GOT3 (cell line): ENCODE results near the gene N4BP3.
"Not testable (repeated sequence)": the region's sequence is repeated elsewhere in the genome, so short reads cannot be mapped to it uniquely, and the experiment has no call there.

ENCODE experiments used
- DNase-seq: peaks from one replicate; lab custom pipeline; 2025; ENCODE audit warnings: mixed read lengths; lab: John Stamatoyannopoulos, UW

N4BP3 gene, protein sequence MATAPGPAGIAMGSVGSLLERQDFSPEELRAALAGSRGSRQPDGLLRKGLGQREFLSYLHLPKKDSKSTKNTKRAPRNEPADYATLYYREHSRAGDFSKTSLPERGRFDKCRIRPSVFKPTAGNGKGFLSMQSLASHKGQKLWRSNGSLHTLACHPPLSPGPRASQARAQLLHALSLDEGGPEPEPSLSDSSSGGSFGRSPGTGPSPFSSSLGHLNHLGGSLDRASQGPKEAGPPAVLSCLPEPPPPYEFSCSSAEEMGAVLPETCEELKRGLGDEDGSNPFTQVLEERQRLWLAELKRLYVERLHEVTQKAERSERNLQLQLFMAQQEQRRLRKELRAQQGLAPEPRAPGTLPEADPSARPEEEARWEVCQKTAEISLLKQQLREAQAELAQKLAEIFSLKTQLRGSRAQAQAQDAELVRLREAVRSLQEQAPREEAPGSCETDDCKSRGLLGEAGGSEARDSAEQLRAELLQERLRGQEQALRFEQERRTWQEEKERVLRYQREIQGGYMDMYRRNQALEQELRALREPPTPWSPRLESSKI

GRCh38 chr5:178113141-178113787, at the start of gene N4BP3:
Gene N4BP3 (plus strand): TSS chr5:178113532. CDS start chr5:178119584, 6,052 bp downstream.
- no peak for DNase-seq

GRCh38 chr5:178067755-178068154, 45.6 kb upstream of the N4BP3 start:
- no peak for DNase-seq

GRCh38 chr5:178068293-178068692, 45.0 kb upstream of the N4BP3 start:
- DNase-seq = no peak

DNA sequence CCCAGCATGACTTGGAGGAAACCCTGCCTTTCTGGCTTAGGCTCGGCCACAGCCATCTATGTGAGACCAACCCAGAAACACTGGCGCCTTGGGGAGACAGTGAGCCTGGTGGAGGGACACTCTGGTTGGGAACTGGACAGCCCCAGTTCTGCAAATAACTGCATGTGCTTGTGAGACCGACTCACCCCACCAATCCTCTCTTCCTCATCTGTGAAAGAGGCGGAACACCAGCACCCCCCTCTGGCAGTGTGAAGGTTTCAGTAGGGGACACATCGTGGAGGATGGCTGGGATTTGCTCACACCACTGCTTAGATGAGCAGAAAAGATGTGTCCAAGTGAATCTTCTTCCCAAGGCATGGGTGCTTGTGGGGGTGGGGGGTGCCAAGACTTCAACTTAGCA, 43.4 kb upstream of the N4BP3 start:
- DNase-seq = no peak

DNA sequence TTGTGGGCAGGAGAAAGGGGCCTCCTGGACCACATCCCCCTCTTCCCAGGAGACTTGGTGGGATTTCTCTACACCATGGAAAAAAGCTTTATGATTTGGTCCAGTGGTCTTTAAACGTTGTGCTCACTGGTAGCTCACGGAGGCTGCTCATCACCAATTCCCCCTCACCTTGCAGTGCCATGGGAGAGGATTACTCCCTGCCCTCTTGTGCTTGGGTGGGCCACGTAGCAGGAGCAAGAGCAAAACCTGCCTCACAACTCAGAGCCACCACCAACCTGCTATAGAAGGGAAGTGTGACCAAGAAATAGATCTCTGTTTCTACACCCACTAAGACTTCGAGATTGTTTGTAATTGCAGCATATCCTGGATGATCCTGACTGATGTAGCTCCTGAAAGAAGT, 42.2 kb upstream of the N4BP3 start:
- no peak for DNase-seq

- DNase-seq = no peak
Measured at GRCh38 chr5:178072749-178073148, 40.6 kb upstream of the N4BP3 start.

DNA sequence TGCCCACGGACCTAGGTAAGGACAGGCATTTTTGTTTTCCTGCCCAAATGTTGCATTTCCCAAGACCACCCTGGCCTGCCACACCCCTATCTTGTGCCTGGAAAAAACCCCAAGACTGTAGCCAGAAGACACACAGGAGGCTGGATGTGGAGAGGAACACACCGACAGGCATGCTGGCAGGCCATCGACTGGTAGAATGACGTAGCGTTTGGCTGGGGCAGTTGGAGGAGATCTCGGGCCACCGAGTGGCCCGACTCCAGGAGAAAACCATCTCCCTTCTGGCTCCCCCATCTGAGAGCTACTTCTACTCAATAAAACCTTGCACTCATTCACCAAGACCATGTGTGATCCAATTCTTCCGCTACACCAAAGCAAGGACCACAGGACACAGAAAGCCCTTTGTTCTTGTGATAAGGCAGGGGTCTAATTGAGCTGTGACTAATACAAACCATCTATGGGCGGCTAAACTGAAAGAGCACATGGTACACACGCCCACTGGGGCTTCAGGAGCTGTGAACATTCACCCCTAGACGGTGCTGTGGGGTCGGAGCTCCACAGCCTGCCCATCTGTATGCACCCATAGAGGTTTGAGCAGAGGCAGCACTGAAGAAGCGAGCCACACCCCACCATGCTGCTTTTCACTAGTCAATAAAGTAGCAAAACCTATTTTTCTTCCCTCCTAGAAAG, 38.9 kb upstream of the N4BP3 start:
- no peak for DNase-seq

- not testable (repeated sequence) for DNase-seq
Measured at GRCh38 chr5:178076965-178077364, 36.4 kb upstream of the N4BP3 start.

GRCh38 chr5:178077751-178078150, 35.6 kb upstream of the N4BP3 start:
- DNase-seq = no peak

DNA sequence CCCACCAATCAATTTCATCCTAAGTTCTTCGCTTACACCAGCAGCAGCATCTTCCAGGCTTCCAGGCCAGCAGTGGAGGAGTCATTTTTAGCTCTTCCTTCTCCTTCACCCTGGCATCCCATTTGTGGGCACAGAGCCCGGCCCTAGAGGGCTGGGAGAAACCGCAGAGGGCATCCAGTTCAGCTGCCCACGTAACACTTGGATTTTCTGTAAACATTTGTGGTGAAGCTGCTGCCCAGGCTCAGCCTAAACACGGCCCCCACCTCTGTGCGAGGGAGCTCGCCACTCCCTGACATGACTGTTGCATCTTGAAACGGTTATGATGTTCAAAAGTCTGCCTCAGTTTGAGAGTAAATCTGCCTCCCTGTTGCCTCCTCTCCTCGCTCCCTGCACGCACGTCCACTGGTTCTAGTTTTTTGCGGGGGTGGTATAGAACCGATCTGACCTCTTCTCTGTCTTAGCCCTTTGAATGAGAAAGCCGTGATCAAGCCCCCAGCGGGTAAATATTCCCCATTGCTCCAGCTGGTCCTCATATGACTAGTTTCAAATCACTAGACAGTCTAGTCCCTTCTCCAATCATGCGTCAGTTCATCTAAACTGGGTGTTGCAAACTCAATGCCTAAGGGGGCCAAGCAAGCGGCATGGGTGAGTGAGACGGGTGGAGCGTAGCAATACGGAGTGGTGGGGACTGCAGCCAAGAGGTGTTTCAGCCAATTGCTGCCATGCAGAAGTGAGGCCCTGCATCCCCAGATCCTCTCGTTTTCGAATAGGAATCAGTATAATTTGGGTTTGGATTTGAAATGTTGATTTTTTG, 34.9 kb upstream of the N4BP3 start:
- peak; percentile 82 for DNase-seq

DNA sequence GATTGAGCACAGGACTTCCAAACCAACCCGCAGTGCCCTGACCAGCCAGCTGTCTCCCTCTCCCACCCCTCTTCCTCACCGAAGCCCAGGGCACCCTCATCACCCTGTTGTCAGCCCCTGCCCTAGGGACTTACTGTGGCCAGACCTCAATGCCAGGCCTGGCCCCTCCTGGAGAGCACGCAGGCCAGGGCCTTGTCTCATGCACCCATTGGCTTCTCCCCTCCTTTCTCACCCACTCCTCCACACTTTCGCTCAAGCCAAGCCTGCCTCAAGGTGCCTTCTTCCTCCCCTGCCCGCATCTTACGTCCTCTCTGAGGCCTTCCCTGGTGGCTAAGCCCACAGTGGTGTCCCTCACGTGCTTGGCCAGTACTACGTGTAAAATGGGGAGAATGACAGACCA, 33.3 kb upstream of the N4BP3 start:
- DNase-seq = no peak

DNA sequence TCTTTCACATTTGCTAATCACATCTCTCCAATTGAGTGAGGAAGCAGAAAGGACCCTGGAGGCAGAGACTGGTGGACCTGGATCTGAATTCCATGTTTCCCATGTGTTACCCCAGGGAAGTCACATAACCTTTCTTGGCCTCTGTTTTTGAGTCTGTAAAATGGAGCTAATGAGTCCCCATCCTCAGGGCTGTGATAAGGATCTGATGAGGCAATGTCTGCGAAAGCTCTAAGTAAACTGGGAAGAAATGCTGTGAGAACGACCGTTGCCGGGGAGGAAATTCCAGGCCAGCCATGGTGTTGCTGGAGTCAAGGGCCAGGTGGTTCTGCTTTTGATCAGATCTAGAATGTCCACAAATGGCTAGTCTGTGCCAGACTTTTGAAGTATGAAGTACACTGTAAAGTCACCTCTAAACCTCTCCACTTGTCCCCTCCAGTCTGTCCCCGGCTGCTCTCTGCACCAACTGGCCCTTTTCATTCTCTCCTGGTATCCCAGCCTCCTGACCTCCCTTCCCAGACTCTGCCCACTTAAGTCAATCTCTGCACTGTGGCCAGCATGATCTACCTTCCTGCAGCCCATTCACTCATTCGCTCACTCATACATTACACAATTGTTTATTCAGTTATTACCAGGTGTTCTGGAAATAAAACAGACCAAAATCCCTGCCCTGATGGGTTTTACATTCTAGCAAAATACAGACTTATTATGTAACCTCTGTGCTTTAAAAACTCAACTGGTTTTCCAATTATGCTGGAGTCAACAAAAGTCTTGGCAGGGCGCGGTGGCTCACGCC, 32.5 kb upstream of the N4BP3 start:
- no peak for DNase-seq

- DNase-seq = no peak
Measured at GRCh38 chr5:178081571-178082243, 31.6 kb upstream of the N4BP3 start.

DNA sequence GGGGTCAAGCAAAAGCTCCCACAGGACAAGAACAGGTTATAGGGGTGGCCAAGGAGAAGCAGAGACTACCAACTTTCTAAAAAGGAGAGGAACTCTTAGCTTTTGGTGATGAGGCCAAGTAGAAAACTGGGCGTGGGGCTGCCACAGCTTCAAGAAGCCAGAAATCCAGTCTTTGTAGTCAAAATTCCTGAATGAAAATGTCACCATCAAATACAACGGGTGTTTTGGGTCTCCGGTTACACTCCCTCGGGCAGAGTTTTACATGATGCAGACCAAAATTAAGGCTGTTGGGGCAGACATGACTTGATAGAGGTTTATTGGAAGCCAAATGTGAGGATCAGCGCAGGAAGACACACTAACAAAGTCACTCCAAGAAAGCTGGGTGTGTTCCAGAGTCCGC, 29.4 kb upstream of the N4BP3 start:
- DNase-seq = no peak

DNA sequence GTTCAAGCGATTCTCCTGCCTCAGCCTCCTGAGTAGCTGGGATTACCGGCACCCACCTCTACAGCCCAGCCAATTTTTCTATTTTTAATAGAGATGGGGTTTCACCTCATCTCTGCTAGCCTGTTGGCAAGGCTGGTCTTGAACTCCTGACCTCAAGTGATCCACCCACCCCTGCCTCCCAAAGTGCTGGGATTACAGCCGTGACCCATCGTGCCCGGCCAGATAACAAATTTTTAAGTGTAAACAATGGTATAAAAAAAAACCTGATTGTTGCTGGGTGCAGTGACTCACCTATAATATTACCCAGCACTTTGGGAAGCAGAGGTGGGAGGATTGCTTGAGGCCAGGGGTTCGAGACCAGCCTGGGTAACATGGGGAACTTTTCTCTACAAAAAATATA, 28.0 kb upstream of the N4BP3 start:
- DNase-seq = no peak

- DNase-seq = no peak
Measured at GRCh38 chr5:178086266-178086665, 27.1 kb upstream of the N4BP3 start.

GRCh38 chr5:178087199-178087598, 26.1 kb upstream of the N4BP3 start:
- not testable (repeated sequence) for DNase-seq

DNA sequence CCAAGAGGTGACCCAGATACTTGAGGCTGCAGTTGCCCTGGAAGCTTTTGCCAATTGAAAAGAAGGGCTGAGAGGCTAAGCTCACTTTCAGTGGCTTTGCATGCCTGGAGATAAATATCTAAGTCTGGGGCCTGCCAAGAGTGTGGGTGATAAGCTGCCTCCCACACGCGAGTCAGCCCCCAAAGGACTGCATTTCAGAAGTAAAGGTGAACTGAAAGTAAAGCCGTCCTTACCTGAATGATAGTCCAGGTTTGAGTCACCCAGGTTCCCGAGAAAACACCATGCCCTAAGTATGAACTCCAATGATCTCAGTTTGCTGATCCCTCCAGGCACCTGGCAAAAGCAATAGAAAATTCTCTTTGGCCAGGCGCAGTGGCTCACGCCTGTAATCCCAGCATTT, 22.5 kb upstream of the N4BP3 start:
- no peak for DNase-seq

DNA sequence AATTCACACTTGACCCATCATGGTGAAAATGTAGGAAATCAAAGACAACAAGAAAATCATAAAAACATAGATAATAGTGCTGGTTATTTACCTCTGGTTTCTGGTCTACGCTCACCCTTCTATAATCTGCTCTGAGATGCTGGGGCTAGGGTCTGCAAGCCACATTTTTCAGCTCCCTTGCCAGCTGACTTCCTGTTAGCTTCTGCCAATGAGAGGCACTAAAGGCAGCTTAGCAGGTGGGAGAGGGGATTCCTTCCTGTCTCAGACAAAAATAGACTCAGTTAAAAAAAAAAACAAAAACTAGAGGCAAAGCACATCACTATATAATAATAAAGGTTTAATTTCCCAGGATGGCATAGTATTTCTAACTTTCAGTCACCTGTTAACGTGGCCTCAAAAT, 20.2 kb upstream of the N4BP3 start:
- DNase-seq = no peak

DNA sequence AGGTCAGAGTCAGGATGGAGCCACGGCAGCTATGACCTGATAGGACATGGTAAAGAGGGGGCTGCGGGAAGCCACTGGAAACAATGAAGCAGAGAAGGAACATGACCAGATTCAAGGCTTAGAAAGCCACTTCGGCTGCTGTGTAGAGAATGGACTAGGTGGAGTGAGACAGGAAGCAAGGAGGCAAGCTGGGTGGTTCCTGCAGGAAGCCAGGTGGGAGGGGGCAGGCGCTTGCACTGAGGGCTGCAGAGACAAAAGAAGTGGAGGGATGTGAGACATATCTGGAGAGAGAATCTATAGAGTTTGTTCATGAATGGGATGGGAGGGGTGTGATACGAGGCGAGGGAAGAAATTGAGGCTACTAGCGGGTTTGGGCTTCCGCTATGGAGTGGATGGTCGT, 19.0 kb upstream of the N4BP3 start:
- DNase-seq = no peak
